Measurements from ENCODE around the gene CALD1.

- TF ChIP-seq CTCF (IDR thresholded peaks at IDR 0.05) (no peak), POLR2A (IDR thresholded peaks at IDR 0.05) (no peak)
These were observed 73.2 kb downstream of the CALD1 start for GRCh38 chr7:134852625-134853024.
